HG02623 (cell line): ENCODE results near the gene PANX2.

Source experiments
- ATAC-seq: cut with Tn5 transposase; IDR thresholded peaks from one replicate; pipeline ENCODE4 v1.9.1; 2021; ENCODE audit warnings: moderate library complexity; ENCODE audit not compliant: unreplicated experiment

Gene PANX2

DNA sequence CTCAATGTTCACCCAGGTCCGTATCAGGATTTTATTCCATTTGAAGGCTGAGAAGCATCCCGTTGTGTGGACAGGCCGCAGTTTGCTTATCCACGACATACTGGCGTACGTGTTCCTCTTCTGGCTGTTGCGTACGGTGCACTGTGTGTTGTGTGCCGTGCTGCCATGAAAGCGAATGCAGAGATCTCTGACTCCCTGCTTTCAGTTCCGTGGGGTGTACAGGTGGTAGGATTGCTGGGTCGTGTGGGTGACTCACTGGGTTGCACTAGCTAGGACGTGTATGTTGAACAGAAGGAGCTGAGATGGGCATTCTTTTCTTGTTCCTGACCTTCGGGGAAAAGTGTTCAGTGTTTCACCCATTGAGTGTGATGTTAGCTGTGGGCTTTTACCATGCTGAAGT is 40.6 kb downstream of the PANX2 start:
- no peak for ATAC-seq

DNA sequence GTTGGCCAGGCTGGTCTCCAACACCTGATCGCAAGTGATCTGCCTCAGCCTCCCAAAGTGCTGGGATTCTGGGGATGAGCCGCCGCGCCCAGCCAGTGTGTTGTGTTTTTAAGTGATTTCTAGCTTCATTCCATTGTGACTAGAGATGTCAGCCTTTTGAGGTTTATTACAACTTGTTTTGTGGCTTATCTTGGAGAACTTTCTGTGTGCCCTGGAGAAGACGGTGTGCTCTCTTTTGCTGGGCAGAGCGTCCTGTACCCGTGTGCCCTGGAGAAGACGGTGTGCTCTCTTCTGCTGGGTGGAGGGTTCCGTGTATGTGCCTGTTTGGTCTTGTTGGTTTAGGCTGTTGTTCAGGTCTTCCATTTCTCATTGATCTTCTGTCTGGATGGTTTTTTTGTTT is 42.7 kb downstream of the PANX2 start:
- no peak for ATAC-seq

DNA sequence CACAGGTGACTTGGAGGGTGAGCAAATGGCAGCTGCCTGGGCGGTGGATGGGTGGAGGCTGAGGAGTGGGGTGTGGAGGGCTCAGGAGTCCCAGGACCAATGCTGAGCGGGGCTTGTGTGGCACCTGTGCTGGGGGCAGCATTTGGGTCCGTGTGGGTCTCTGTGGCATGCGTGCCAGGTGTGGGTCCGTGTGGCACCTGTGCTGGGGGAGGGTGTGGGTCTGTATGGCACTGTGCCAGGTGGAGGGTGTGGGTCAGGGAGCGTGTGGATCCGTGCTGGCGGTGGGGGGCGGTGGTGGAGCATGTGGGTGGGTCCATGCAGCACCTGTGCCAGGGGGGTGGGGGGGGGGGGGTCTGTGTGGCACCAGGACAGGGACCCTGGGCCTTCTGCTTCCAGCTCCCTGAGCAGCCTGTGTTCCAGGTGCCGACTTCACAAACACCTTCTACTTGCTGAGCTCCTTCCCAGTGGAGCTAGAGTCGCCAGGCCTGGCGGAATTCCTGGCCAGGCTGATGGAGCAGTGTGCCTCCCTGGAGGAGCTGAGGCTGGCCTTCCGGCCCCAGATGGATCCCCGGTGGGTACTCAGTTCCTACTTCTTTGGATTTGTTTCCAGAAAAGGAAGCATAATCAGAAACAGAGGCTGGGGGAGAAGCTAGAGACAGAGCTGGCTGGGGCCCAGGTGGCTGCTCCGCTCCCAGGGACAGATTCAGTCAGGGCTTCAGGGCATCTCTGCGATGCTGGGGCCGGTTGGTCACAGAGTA is 44.9 kb downstream of the PANX2 start:
- ATAC-seq: no peak

DNA sequence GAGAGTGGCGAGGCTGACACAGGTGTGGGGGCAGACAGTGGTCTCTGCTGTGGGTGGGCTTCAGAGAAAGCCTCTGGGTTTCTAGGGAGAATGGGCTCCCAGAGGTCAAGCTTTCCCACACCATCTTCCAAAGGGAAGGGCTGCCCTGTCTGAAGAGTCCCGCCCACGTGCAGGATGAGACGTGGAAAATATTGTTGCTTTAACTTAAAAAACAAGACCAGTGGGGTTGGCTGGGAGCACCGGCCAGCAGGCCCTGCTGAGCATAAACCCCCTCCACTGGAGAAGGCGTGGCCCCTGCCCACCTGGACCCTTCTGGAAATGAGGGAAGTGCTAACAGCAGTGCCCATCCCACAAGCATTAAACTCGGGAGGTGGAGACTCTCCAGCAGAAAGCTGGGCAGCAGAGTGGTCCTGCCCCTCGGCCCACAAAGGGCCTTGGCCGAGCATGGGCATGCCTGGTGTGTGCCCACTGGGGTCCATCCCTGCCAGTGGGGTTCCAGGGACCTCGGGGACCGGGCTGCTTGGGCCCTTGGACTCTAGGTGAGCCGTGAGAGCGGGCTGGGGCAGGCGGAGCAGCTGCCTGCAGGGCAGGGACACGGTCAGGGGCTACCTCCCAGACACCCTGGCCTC is 45.6 kb downstream of the PANX2 start:
- no peak for ATAC-seq

DNA sequence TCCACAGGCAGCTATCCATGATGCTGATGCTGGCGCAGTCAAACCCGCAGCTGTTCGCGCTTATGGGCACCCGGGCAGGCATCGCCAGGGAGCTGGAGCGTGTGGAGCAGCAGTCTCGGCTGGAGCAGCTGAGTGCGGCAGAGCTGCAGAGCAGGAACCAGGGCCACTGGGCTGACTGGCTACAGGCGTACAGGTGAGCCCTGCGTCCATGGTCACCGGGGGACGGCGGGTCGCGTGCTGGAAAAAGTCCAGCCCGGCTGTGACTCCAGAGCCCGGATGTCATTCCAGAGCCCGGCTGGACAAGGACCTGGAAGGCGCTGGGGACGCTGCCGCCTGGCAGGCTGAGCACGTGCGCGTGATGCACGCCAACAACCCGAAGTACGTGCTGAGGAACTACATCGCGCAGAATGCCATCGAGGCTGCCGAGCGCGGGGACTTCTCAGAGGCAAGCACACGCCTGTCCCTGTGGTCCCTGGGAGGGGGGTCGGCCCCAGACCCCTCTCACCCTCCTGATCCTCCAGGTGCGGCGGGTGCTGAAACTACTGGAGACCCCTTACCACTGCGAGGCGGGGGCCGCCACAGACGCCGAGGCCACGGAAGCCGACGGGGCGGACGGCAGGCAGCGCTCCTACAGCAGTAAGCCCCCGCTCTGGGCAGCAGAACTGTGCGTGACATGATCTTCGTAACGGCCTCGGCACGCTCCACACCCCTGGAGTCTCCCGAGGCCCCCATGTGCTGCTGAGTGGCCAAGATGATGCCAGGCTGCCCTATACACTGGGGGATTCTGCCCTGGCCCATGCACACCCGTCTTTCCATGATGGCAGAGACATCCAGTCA is 46.4 kb downstream of the PANX2 start:
- no peak for ATAC-seq

DNA sequence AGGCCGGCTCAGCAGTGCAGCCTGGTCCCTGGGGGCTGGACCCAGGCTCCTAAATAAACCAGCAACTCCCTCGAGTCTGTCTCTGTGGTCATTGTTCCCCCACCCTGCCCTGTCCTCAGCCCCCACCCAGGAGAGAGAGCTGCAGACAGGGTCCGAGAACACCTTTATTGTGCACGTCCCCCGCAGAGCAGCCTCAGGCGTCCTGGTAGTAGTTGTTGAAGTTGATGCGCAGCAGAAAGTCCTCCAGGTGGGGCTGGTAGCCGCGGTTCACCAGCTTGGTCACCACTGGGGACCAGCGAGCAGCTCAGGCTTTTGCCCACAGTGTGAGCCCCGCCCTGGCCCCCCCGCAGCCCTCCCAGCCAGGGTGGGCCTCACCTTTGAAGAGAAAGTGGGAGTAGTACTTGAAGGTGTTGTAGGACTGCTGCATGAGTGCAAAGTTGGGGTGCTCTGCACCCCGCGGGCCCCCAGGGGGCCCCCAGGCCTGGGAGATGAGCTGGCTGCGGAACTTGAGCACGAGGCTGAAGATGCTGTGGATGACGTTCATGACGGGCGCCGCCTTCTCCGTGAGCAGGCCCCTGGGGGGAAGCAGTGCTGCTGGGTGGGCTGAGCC is 47.1 kb downstream of the PANX2 start:
- no peak for ATAC-seq

DNA sequence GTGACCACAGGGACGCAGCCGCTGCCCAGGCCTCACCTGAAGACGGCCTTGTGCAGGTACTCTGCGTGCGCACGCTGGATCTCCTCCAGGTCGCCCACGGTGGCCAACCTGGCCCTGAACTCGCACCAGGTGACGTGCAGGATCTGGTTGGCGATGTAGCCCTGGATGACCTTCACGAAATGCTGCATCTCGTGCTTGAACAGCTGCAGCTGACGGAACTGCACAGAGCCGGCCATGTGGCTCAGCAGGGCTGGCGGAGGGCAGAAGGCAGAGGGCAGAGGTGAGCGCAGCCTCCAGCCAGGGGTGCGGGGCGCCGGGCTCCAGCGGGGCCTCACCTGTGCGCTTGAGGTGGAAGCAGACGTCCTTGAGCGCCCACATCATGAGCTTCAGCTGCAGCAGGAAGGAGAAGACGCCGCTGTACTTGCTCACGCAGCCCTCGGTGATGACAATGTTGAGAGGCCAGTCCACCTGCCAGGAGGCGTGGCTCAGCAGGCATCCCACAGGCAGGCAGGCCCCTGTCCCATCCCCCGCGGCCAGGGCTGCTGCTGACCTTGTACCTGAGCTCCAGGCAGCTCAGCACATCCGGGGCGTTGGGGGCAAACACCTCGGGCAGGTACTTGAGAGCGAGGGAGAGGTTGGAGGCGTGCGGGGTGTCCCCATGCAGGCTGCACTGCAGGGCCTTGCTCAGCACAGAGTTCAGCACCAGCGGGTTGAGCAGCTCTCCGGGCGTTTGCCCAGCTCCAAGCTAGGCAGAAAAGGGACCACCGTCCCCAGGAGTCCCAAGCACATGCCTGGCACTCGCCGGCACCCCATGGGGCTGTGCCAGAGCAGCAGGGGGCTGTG is 47.8 kb downstream of the PANX2 start:
- no peak for ATAC-seq

DNA sequence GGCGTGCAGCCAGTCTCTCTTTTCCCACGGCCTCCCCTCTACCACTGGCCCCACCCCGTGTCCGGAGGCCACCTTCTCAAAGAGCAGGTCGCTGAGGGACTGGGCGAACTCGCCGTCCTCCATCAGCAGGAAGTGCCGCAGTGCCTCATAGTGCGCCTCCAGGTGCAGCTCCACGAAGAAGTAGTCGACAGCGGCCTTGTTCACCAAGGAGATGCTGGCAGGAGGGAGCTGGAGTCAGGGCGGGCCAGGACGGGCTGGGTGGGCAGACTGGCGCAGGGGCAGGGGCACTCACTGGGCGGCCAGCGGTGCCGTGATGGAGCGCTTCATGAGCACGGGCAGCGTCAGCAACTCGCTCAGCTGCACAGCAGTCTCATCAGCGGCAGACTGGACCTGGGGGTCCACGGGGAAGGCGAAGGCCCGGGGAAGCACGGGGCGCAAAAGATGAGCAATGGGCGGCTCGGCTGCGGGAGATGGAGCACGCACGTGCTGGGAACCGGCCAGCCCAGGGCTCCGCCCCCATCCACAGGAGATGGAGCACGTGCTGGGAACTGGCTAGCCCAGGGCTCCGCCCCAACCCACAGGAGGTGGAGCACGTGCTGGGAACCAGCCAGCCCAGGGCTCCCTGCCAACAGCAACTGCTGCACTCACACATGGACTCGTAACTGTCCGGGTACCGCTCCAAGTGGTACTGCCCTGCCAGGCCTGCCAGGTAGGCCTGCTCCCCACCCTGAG is 48.6 kb downstream of the PANX2 start:
- ATAC-seq: no peak

DNA sequence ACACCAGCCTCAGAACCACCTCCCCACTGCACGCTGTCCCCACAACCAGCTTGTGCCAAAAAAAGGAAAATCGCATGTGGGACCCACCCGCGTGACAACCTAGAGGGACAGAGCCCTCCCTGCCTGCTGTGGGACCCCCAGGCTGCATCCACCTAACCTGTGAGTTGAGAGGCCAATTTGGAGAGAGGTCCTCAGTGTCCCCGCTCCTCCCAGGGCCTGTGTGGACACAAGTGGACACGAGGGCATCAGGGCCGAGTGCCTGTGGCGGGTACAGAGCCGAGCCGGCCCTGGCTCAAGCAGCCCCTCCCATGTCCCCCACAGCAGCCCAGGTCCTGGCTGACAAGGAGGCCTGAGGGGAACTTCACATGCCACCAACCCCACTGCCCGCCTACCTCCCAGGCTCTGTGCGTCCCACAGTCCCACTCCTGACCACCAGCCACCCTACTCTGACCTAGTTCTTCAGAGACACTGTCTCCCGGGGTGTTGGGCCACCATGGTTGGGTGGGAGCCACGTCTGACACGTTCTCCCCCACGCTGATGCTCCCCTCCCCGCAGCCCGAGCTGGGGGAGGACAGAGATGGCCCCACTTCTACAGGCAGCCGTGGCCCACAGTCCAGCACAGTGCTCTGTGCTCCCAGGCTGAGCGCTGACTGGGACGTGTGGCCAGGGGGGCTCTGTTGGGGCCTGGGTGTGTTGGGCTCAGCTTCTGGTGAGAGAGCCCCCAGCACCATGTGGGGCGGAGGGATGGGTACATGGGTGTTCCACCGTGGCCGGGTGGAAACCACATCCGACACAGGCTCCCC is 49.5 kb downstream of the PANX2 start:
- no peak for ATAC-seq

DNA sequence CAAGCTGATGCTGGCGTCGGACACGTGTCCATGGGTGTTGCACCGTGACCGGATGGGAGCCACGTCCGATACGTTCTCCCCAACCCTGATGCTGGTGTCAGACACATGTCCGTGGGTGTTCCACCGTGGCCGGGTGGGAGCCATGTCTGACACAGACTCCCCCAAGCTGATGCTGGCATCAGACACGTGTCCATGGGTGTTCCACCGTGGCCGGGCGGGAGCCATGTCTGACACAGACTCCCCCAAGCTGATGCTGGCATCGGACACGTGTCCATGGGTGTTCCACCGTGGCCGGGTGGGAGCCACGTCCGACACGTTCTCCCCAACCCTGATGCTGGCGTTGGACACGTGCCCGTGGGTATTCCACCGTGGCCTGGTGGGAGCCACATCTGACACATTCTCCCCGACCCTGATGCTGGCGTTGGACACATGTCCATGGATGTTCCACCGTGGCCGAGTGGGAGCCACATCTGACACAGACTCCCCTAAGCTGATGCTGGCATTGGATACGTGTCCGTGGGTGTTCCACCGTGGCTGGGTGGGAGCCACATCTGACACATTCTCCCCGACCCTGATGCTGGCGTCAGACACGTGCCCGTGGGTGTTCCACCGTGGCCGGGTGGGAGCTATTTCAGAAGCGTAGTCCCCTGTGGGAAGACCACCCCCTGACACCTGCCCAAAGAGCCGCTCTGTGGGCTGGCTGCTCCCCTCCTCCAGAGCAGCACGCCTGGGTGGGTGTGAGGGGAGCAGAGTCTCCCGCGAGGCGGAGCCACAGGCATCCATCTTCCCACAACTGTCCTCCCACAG is 50.3 kb downstream of the PANX2 start:
- ATAC-seq: no peak

DNA sequence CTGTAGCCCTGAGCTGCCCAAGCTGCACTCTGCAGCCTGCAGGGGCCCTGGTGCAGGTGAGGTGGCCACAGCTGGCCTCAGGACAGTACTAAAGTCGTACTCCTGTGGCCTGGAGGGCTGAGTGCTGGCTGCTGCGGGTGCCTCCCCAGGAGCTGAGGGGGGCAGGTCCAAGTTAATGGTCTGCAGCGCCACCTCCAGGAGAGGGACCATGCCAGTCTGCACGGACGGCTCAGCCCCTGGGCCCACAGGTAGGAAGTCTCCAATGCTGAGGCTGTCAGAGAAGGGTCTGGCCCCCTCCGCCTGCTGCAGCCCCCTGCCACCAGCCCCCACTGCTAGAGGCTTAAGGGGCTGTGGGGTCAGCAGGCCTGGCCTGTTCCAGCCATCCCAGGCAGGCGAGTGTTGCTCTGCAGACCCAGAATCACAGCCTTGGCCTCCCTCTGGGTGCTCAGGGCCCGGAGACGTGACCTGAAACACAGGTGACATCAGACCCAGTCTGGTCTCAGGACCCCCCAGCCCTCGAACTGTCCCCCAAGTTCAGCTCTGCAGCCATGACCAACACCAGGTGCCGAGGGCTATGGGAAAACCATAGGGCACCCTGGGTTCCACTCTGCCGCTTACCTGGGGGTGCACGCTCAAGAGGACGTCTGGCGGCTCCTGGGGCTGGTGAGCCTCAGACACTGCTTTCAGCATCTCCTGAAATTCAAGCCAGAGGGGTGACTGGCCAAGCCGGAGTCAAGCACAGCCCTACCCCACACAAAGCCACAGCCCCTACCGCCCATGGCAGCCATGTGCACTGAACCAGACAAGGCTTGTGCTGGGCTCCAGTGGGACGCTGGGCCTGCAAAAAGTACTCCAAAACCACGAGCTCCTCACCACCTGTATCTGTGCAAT is 51.1 kb downstream of the PANX2 start:
- no peak for ATAC-seq

DNA sequence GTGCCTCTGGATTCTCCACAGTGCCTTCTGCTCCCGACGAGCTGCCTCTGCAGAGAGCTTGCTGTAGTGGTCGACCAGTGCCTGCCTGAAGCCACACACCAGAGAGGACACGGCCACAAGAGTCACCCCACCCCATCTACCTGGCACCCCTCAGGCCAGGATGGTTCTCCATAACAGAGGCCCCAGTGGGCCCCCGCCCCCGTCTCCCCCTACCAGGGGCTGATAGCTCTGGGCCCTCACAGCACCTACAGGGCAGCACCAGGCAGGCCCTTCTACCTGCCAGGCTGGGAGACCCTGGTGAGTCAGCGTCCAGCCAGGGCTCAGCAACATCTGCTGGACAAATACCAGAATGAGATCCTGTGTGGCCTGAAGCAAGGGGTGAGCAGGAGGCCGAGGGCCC is 52.0 kb downstream of the PANX2 start:
- no peak for ATAC-seq

DNA sequence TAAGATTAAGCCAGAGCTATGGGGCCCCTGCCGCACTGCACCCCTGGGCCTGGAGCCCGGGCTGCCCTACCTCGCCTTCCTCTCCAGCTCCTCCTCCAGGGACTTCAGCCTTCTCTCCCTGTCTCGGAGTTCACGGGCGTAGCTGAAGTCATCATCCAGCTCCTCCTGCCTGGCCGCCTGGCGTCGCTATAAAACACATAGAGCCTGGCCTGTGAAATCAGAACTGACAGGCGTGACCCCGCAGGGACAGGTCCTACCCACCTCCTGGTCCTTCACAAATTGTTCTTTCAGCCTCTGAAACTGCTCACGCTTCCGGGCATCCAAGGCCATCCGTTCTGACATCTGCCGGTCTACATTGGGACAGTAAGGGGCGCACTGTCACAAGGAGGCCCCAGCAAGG is 53.5 kb downstream of the PANX2 start:
- ATAC-seq: no peak

DNA sequence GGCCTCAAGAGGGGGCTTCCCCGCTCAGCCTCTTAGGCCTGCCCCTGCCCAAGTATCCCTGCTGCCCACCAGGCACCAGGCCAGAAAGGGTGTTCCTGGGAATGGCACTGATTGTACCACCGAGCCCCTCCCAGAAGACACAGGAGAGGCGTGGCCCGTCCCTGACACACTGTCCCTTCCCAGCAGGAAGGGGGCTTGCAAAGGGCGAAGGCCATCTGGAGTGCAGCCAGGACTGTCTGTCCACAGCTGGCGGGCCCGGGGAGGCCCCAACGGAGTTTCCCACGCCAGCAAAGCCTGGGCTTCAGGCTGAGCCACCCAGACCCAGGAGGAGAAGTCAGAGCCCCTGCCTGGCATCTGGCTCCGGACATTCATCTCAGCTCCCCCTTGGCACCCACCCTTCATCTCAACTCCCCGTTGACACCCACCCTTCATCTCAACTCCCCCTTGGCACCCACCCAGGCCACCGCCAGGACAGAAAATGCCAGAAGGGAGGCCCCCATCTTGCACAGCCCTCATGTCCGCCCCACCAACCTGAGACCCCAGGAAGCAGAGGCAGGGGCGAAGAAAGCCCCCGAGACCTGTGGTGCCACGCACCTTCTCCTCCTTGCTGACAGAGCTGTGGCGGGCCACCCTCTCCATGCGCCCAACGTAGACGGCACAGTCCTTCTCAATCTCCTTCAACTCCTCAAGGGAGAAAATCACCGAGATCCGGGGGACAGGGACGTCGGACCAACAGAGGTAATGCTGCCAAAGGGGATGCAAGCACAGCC is 54.9 kb downstream of the PANX2 start:
- no peak for ATAC-seq

DNA sequence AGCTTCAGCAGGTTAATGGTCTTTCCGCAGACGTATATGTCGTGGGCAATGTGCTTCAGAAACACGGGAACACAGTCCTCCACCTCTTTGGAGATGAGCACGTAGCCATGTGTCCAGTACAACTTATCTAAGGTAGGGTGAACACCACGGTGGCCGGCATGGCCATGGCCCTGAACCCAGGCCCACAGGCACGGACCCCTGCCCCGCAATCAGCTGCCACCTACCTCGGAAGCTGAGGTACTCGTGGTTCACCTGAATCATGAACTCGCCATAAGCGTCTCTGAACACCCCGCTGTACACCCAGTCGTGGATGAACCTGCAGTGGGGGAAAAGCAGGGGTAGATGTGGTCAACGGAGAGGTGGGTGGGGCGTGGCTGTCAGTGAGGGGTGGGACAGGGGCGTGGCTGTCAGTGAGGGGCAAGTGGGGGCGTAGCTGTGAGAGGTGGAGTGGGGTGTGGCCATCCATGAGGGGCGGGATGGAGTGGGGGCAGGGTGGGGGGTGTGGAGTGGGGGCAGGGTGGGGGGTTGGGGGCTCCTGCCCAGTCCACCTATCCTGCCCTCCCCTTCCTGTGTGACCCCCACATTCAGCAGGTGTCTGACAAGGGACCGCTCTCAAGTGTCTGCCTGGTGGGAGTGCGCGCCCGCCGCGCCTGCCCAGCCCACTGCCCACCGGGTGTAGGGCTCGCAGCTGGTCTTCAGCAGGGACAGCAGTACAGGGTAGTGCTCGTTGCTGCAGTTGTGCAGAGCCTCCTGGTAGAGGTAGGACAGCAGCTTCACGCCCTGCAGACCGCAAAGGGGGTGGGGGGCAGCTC is 55.7 kb downstream of the PANX2 start:
- no peak for ATAC-seq

DNA sequence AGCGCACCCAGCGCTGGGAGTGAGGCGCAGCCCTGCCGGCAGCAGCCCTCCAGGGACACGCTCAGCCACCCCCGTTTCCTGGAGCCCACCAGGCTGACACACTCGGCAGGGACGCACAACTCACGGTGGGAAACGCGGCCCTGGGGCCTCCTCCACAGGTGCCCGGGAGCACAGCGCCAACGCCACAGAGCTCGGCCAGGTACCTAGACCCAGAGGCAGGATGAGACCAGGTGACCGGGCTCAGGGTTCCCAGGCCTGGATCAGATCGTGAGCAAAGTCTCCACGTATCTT is 56.3 kb downstream of the PANX2 start:
- ATAC-seq: no peak
